Dedifferentiated amniotic fluid mesenchymal stem cell (primary cell): ENCODE data around the gene DNTT.

Experiments
- DNase-seq: peaks from one replicate; pipeline ENCODE4 v3.0.0-alpha.2; 2016; ENCODE audit errors: extremely low spot score

Gene DNTT

GRCh38 chr10:96342402-96342801 is 38.2 kb downstream of the DNTT start:
- DNase-seq: no peak

GRCh38 chr10:96344178-96344577 is 39.9 kb downstream of the DNTT start:
- no peak for DNase-seq

GRCh38 chr10:96345222-96345621 is 41.0 kb downstream of the DNTT start:
- DNase-seq: no peak

GRCh38 chr10:96346295-96346694 is 42.1 kb downstream of the DNTT start:
- DNase-seq: no peak

- no peak for DNase-seq
These were observed 47.8 kb downstream of the DNTT start for GRCh38 chr10:96352027-96352426.

- DNase-seq: no peak
These were observed 48.3 kb downstream of the DNTT start for GRCh38 chr10:96352582-96352981.

GRCh38 chr10:96357038-96357620 is 52.9 kb downstream of the DNTT start:
- DNase-seq: no peak

GRCh38 chr10:96358851-96359540 is 54.8 kb downstream of the DNTT start, which contains the start of gene OPALIN:
OPALIN (minus strand) TSS chr10:96359002; CDS start chr10:96358896, 106 bp downstream.
- DNase-seq: no peak

GRCh38 chr10:96359616-96360015 is 55.4 kb downstream of the DNTT start:
- DNase-seq: no peak

GRCh38 chr10:96360331-96360730 is 56.1 kb downstream of the DNTT start:
- DNase-seq: no peak

GRCh38 chr10:96360766-96361165 is 56.5 kb downstream of the DNTT start:
- no peak for DNase-seq

- DNase-seq: no peak
These were observed 61.3 kb downstream of the DNTT start for GRCh38 chr10:96365571-96365970.

- peak; percentile 48 for DNase-seq
These were observed 62.3 kb downstream of the DNTT start for GRCh38 chr10:96366508-96366907.

GRCh38 chr10:96367470-96367869 is 63.2 kb downstream of the DNTT start:
- no peak for DNase-seq

- DNase-seq: no peak
These were observed 64.7 kb downstream of the DNTT start for GRCh38 chr10:96368971-96369370.

GRCh38 chr10:96369890-96370583 is 65.8 kb downstream of the DNTT start:
- DNase-seq: no peak

GRCh38 chr10:96370584-96371157 is 66.4 kb downstream of the DNTT start:
- peak; percentile 37 for DNase-seq

- DNase-seq: no peak
These were observed 67.1 kb downstream of the DNTT start for GRCh38 chr10:96371356-96371755.

- DNase-seq: no peak
These were observed 69.8 kb downstream of the DNTT start for GRCh38 chr10:96374004-96374403.

GRCh38 chr10:96374639-96374984 is 70.4 kb downstream of the DNTT start:
- no peak for DNase-seq

- peak; percentile 86 for DNase-seq
These were observed 71.0 kb downstream of the DNTT start for GRCh38 chr10:96374985-96375830.

- no peak for DNase-seq
These were observed 72.2 kb downstream of the DNTT start for GRCh38 chr10:96376483-96376882.
